SK-N-SH (cell line): ENCODE results near the gene CFAP100.

Source experiments
- CTCF ChIP-seq: fragments of 200-600 bp; sonication (generic); IDR thresholded peaks from 2 replicates; pipeline ENCODE4 v1.6.1; 2017; ENCODE audit warnings: antibody characterized with exemption, mild to moderate bottlenecking, moderate library complexity
- EP300 ChIP-seq, 2 experiments: IDR thresholded peaks; 2 replicates each; pipeline versions ENCODE4 v1.4.0 to v1.6.1; 2012; ENCODE audit warnings: borderline replicate concordance in 1 of 2, low read depth in 1 of 2, low read length in 1 of 2
- NFIC ChIP-seq: IDR thresholded peaks from 2 replicates; pipeline ENCODE4 v1.4.0; 2012; ENCODE audit warnings: borderline replicate concordance
- RCOR1 ChIP-seq: fragments of 150-350 bp; IDR thresholded peaks from 2 replicates; pipeline ENCODE4 v1.6.1; 2017; ENCODE audit warnings: antibody characterized with exemption, low read length
- YY1 ChIP-seq: IDR thresholded peaks from 2 replicates; pipeline ENCODE4 v1.4.0; 2012; ENCODE audit warnings: low read depth, mild to moderate bottlenecking

- TF ChIP-seq NFIC (no peak), RCOR1 (no peak), EP300 (IDR thresholded peaks at IDR 0.05; ENCODE audit: borderline replicate concordance in 1 of 2, low read depth in 1 of 2, low read length in 1 of 2) (no peak), YY1 (no peak), CTCF (no peak)
Measured at GRCh38 chr3:126356373-126357264, 38.1 kb upstream of the CFAP100 start.
